ENCODE data around the gene MICA. TPM values are rescaled to one million over a fixed set of nuclear protein-coding genes. Genes with fewer than 3 reads are reported as not detected.

MICA gene
- polyA plus RNA-seq, 3 donors: 5.6 to 16.5 (median 6.9) TPM

GRCh38 chr6:31357886-31358285 lies 45.5 kb upstream of the MICA start:
- H2AFZ ChIP-seq (ENCODE audit: insufficient read depth, low read depth, low read length, poor library complexity, severe bottlenecking): peak overlapping the region; percentile 53
- H3K27me3 ChIP-seq (ENCODE audit: control insufficient read depth in 2 of 2, insufficient read depth in 2 of 2, low read length in 2 of 2): no peaks in the 10 kb centered on the region
- peak overlapping the region; percentile 36 to 95 for H3K27ac ChIP-seq (ENCODE audit: low read depth in 1 of 2, low read length in 2 of 2)
- H3K4me1 ChIP-seq (ENCODE audit: control insufficient read depth in 1 of 2, insufficient read depth in 2 of 2, low read length in 2 of 2): peaks cover 29 to 42% of the 10 kb centered on the region in 2 donors
- H3K4me3 ChIP-seq (replicated peaks in 1 of 3; ENCODE audit: low read depth in 2 of 3, low read length in 3 of 3): peak overlapping the region; percentile 72 to 98 (median 88)
- peaks cover 3 to 8% (median 4%) of the 10 kb centered on the region in 7 donors for H3K9me3 Mint-ChIP-seq
- H3K9me3 ChIP-seq (replicated peaks in 1 of 2; ENCODE audit: control insufficient read depth in 1 of 2, insufficient read depth in 1 of 2, low read length in 2 of 2): no peaks in the 10 kb centered on the region
- intact Hi-C loops (cut with micrococcal nuclease): no loop called here
- WGBS (ENCODE audit: insufficient coverage): 4% methylated on average over 3 of the region's 6 CpGs
- peak overlapping the region; percentile 99 to 100 (median 100) for H3K27ac Mint-ChIP-seq
- peak overlapping the region; percentile 95 to 97 for H3K4me3 Mint-ChIP-seq
- peaks cover 46% of the 10 kb centered on the region for H3K79me2 ChIP-seq (ENCODE audit: insufficient read depth, low read length)
- H3K9ac ChIP-seq (ENCODE audit: insufficient read depth, low read length, poor library complexity, severe bottlenecking): peak overlapping the region; percentile 98
- H3K36me3 Mint-ChIP-seq: peaks cover 33 to 36% of the 10 kb centered on the region in 2 donors
- peaks cover 38% of the 10 kb centered on the region for H4K20me1 ChIP-seq (ENCODE audit: insufficient read depth, low read length)
- H3K36me3 ChIP-seq (replicated peaks in 1 of 2; ENCODE audit: control insufficient read depth in 1 of 2, insufficient read depth in 2 of 2, low read length in 2 of 2): peaks cover 27 to 32% of the 10 kb centered on the region in 2 donors
- peak in 1 of 3 donors; percentile 47 for DNase-seq
- H3K4me1 Mint-ChIP-seq: peaks cover 40% of the 10 kb centered on the region
- TF ChIP-seq, protein P1, sequence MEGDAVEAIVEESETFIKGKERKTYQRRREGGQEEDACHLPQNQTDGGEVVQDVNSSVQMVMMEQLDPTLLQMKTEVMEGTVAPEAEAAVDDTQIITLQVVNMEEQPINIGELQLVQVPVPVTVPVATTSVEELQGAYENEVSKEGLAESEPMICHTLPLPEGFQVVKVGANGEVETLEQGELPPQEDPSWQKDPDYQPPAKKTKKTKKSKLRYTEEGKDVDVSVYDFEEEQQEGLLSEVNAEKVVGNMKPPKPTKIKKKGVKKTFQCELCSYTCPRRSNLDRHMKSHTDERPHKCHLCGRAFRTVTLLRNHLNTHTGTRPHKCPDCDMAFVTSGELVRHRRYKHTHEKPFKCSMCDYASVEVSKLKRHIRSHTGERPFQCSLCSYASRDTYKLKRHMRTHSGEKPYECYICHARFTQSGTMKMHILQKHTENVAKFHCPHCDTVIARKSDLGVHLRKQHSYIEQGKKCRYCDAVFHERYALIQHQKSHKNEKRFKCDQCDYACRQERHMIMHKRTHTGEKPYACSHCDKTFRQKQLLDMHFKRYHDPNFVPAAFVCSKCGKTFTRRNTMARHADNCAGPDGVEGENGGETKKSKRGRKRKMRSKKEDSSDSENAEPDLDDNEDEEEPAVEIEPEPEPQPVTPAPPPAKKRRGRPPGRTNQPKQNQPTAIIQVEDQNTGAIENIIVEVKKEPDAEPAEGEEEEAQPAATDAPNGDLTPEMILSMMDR (IDR thresholded peaks at IDR 0.05): no peak
- H3K4me2 ChIP-seq (replicated peaks; ENCODE audit: extremely low read depth, low read length, poor library complexity, severe bottlenecking): peak overlapping the region; percentile 69
- H3K27me3 Mint-ChIP-seq (ENCODE audit: low read depth in 3 of 3): peaks cover 0 to 24% (median 8%) of the 10 kb centered on the region in 3 donors

DNA sequence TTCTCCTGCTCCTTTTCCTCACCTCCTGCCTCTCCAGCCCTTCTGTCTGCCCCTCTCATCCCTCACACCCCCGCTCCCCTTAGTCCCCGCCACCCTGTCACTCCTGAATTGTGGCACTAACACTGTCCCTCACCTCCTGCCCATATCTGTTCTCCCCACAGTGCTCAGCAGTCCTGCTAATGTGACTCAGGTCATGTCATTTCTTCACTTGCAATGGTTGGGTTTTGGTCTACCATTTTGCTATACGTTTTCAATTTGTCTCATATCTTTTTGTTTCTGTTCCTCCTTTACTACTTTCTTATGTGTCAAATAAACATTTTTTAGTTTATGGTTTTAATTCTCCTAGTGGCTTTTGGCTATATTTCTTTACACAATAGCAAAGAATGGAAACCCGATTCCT lies 45.1 kb upstream of the MICA start:
- Histone ChIP-seq H3K27me3 (ENCODE audit: control insufficient read depth in 2 of 2, insufficient read depth in 2 of 2, low read length in 2 of 2) (no peaks in the 10 kb centered on the region), H2AFZ (ENCODE audit: insufficient read depth, low read depth, low read length, poor library complexity, severe bottlenecking) (peak overlapping the region; percentile 53), H3K4me1 (ENCODE audit: control insufficient read depth in 1 of 2, insufficient read depth in 2 of 2, low read length in 2 of 2) (peaks cover 32 to 38% of the 10 kb centered on the region in 2 donors), H3K27ac (ENCODE audit: low read depth in 1 of 2, low read length in 2 of 2) (peak overlapping the region; percentile 36 to 95), H3K36me3 (replicated peaks in 1 of 2; ENCODE audit: control insufficient read depth in 1 of 2, insufficient read depth in 2 of 2, low read length in 2 of 2) (peaks cover 27 to 28% of the 10 kb centered on the region in 2 donors), H3K9me3 (replicated peaks in 1 of 2; ENCODE audit: control insufficient read depth in 1 of 2, insufficient read depth in 1 of 2, low read length in 2 of 2) (no peaks in the 10 kb centered on the region), H3K9ac (ENCODE audit: insufficient read depth, low read length, poor library complexity, severe bottlenecking) (peak overlapping the region; percentile 8), H3K4me2 (replicated peaks; ENCODE audit: extremely low read depth, low read length, poor library complexity, severe bottlenecking) (peak overlapping the region; percentile 69), H3K4me3 (replicated peaks in 1 of 3; ENCODE audit: low read depth in 2 of 3, low read length in 3 of 3) (peak overlapping the region; percentile 72 to 98 (median 88)), H4K20me1 (ENCODE audit: insufficient read depth, low read length) (peaks cover 34% of the 10 kb centered on the region), H3K79me2 (ENCODE audit: insufficient read depth, low read length) (peaks cover 45% of the 10 kb centered on the region)
- H3K27me3 Mint-ChIP-seq (ENCODE audit: low read depth in 3 of 3): peaks cover 0 to 21% (median 8%) of the 10 kb centered on the region in 3 donors
- intact Hi-C loops (cut with micrococcal nuclease): no loop called here
- H3K9me3 Mint-ChIP-seq: peaks cover 3 to 8% (median 4%) of the 10 kb centered on the region in 7 donors
- peak in 2 of 3 donors; percentile 34 to 38 for DNase-seq
- TF ChIP-seq, protein P1 (IDR thresholded peaks at IDR 0.05): no peak
- H3K27ac Mint-ChIP-seq: peak overlapping the region; percentile 99 to 100 (median 100)
- H3K36me3 Mint-ChIP-seq: peaks cover 29 to 32% of the 10 kb centered on the region in 2 donors
- peaks cover 40% of the 10 kb centered on the region for H3K4me1 Mint-ChIP-seq
- peak overlapping the region; percentile 95 to 97 for H3K4me3 Mint-ChIP-seq
- WGBS (ENCODE audit: insufficient coverage): 65% methylated on average over 2 of the region's 4 CpGs
